Glomerular visceral epithelial cell (primary cell): ENCODE results near the gene LDLRAD4.

Experiments used
- DNase-seq: peaks from one replicate; pipeline ENCODE4 v3.0.0-alpha.2; 2016; ENCODE audit errors: extremely low spot score

The LDLRAD4 gene

GRCh38 chr18:13568443-13569392 lies 350.2 kb downstream of the LDLRAD4 start:
- DNase-seq = no peak

GRCh38 chr18:13570216-13570615 lies 351.7 kb downstream of the LDLRAD4 start:
- peak; percentile 16 for DNase-seq

GRCh38 chr18:13570856-13571495 lies 352.4 kb downstream of the LDLRAD4 start:
- peak; percentile 8 for DNase-seq

GRCh38 chr18:13572148-13572547 lies 353.6 kb downstream of the LDLRAD4 start:
- DNase-seq = no peak

GRCh38 chr18:13572721-13573120 lies 354.2 kb downstream of the LDLRAD4 start:
- DNase-seq = no peak

- DNase-seq = no peak
Observed at GRCh38 chr18:13573750-13574149, 355.2 kb downstream of the LDLRAD4 start.

GRCh38 chr18:13574355-13574754 lies 355.8 kb downstream of the LDLRAD4 start:
- no peak for DNase-seq

- DNase-seq = no peak
Observed at GRCh38 chr18:13574761-13575160, 356.2 kb downstream of the LDLRAD4 start.

GRCh38 chr18:13576598-13576997 lies 358.0 kb downstream of the LDLRAD4 start:
- no peak for DNase-seq

GRCh38 chr18:13577091-13577697 lies 358.6 kb downstream of the LDLRAD4 start:
- DNase-seq = no peak

GRCh38 chr18:13577781-13578180 lies 359.2 kb downstream of the LDLRAD4 start:
- DNase-seq = no peak

GRCh38 chr18:13578400-13578799 lies 359.8 kb downstream of the LDLRAD4 start:
- DNase-seq = no peak

GRCh38 chr18:13579874-13580273 lies 361.3 kb downstream of the LDLRAD4 start:
- DNase-seq = no peak

- DNase-seq = no peak
Observed at GRCh38 chr18:13580351-13580750, 361.8 kb downstream of the LDLRAD4 start.

- DNase-seq = no peak
Observed at GRCh38 chr18:13580991-13581390, 362.4 kb downstream of the LDLRAD4 start.

GRCh38 chr18:13581496-13582177 lies 363.1 kb downstream of the LDLRAD4 start:
- DNase-seq = no peak

GRCh38 chr18:13582178-13582670 lies 363.7 kb downstream of the LDLRAD4 start:
- no peak for DNase-seq

- no peak for DNase-seq
Observed at GRCh38 chr18:13583576-13584550, 365.3 kb downstream of the LDLRAD4 start.

- no peak for DNase-seq
Observed at GRCh38 chr18:13584825-13585224, 366.3 kb downstream of the LDLRAD4 start.

GRCh38 chr18:13585379-13586153 lies 367.0 kb downstream of the LDLRAD4 start:
- no peak for DNase-seq
